NCI-H128 (cell line): Measurements from ENCODE around the gene PER1.
"Not testable (repeated sequence)": the region's sequence is repeated elsewhere in the genome, so short reads cannot be mapped to it uniquely, and the experiment has no call there.

Experiments
- DNase-seq: peaks from one replicate; lab custom pipeline; 2025; ENCODE audit not compliant: unreplicated experiment; lab: John Stamatoyannopoulos, UW

PER1 gene

DNA sequence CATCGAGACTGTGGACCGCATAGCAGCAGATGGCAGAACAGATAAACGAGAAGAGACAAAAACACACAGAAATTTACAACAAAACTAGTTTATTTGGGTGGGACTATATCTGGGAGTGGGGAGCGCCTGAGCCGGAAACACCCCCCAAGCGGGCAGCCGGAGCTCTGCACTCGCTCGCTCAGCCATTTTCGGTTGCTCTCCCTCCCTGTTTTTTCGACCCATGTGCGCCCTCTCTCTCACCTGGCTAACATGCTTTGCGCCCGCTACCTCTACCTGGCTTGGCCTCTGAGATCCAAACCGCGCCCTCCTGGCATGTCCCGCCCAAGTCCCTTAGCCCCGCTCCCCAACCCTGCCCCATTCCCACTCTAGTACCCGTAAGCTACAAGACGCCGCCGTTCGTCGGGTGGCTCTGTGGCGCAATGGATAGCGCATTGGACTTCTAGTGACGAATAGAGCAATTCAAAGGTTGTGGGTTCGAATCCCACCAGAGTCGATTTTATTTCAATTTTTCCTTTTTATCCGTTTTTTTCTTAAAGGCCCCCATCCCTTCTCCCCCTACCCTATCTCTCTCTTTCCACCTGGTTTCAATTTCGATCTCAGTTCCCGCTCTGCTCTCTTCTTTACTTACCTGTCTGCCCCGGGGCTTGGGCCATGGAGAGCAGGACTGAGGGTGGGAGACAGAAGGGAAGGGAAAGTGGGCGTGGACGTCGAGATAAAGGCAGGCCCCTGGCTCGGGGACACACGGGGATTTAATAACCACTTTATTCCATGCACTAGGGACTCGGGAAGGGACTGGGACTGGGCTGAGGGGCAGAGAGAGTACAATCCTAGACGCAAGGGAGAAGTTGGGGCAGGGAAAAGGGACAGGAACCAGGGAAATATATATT is 31.4 kb downstream of the PER1 start:
- no peak for DNase-seq

DNA sequence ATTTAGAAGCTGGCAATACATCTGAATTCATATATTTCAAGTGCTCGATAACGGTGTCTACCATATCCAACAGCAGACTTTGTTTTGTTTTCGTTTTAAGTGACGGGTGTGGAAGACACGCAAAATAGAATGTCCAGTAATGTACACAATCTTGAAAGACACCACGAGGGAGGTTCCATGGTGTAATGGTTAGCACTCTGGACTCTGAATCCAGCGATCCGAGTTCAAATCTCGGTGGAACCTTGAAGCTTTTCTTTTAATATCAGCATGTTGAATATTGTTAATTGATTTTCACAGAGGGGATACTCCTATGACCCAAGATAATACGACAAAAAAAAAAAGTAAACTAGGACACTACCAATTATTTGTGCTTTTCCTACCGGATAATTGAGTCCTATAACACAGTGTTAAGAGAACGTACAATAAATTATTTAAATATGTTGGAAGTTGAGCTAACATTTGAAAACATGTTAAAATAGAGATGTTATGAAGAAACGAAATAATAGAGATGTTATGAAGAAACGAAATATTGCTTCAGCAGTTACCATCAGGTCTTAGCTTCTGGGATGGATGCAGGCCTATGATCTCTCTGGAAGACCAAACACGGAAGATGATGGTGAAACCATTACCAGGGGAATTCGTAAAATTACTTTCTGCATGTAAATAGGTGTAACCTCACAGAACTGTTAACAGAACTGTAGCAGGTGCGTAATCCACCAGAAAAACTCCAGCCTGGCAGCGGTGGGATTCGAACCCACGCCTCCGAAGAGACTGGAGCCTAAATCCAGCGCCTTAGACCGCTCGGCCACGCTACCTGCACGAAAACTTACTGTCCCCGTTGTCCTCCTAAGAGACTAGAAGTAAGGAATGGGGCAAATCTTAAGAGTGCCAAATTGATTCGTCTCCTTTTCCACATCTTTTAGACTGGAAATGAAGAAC is 32.4 kb downstream of the PER1 start:
- DNase-seq: peak; percentile 53

DNA sequence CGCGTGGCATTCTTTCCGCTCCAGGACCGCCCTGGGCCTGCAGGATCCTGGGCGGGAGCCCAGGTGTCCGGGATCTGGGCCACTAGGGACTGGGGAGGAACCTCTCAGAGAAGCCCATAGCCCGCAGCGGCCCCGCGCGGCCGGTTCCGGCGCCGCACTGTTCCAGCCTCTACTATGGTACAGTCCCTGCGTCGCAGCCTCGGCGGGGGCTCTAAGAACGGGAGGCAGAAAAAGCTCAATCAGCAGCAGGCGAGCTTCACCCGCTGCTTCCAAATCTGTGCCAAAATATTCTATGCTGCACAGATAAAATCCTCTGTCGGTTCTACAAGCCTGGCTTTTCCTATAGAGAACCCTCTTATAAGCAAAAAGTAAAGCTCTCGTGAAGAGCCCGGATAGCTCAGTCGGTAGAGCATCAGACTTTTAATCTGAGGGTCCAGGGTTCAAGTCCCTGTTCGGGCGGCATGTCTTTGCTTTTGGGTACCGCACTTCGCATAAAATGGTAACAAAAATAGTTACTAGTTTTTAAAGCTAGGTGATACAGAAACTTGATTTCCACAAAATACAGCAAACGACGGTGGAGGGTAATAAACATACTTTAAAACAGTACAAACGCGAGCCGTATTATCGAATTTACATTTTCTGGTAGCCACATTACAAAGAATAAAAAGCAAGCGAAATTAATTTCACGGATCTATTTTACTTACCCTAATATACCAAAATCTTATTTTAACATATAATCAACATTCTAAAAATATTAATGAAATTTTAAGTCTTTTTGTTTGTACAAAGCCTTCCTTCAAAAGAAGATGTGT is 33.2 kb downstream of the PER1 start:
- DNase-seq: peak; percentile 61

DNA sequence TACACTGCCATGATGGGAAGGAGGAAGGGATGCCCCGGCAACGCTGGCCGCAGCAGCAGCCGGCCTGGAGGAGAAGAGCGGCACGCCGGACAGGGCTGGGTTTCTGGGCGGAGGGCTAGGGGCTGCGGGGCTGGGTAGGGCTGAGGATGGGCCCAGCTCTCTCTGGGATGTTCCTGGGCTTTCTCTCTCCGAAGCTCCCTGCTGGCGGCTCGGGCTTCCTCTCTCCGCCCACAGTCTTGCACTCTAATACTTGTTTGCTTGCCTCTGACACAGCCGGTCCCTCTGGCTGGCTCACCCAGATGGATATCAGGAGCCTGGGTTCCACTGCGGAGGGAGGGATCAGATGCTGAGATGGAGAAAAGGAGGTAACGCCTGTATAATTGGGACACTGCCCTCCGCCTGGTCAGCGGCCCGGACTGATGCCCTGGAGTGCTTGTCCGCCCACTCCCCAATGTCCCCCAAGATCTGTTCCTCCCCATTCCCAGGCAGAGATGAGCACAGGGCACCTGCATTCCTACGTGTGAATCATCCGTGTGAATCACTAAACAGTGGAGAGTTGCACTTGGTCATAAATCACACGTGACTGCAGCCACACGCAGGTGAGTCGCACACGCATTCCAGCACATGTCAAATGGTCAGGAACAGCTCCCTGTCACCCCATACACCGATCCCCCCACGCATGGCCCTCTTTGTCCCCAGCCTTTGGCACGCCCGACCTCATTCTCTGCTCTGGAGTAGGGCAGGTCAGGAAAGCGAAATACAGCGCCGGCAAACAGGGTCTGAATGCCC is 34.0 kb downstream of the PER1 start, which contains the start of gene ALOXE3:
ALOXE3 (minus strand) TSS at position 535 of the 789 bp plus-strand sequence; CDS start at position 11, 524 bp downstream.
- DNase-seq: no peak

DNA sequence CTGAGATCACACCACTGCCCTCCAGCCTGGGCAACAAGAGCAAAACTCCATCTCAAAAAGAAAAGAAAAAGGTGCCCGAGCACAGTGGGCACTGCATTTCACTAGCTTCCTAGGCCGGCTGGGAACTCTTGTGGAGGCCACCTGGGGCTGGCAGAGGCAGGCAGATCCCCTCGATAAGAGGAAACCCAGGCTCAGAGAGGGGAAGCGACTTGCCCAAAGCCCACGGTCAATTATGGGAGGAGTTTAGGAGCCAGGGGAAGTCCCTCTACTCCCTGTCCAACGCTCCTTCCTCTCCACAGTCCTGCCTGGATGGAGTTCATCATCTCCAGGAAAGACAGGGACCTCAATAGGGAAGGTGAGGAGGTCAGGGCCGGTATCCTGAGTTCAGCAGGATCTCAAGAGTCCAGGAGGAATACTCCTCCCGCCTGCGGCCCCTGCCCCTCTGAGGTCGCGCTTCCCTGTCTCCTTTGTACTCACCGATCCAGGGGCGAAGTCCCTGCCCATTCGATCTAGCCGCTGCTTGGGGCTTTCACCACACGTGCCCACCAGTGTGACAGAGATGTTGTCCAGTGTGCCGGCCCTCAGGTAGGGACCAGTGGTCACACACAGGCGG is 34.7 kb downstream of the PER1 start:
- DNase-seq: no peak

DNA sequence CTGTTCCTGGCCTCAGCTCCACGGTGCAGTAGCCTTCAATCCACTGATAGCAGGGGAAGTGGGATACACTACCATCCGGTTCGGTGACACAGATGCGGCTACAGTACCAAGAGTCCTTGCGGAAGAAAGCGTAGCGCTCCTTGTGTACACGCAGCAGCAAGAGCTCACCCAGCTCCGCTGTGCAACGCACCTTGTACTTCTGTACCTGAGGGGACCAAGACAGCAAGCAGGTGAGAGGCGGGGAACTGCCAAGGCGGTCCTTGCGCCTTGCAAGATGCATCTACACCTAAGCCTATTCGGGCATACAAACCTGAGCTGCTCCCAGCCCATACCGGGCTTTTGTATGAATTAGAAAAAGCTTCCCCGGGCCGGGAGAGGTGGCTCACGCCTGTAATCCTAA is 35.4 kb downstream of the PER1 start:
- DNase-seq: no peak

DNA sequence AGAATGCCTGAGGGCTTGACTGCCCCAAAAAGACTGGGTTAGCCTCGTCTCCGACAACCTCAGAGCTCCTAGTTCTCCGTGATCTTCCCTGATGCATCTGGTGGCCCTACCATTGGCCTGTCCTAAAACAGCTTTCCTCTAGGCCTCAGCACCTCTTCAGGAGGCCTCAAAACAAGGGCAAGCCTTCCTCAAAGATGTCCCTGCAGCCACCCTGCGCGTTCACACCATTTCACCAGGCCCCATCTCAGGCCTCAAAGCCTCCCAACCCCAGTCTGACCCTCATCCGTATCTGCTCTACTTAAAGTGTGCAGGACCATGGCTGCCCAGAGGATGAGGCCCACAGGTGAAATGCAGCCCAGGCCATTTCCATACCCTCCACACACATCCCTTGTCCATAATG is 41.3 kb downstream of the PER1 start:
- no peak for DNase-seq

DNA sequence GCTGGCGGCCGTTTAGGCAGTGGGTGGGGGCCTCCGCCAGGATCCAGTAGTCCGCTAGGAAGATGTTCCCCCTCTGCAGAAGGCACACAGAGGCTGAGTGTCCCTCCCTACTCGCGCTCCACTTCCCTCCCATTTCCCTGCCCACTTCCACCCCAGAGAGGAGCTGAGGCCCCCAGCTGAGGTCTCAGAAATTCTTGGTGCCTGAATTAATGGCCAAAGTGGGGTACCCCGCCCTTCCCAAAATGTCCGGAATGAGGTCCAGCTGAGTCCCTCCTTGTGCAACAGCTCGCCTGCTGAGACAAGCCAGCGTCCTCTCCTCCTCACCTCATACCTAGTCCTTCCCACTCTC is 41.8 kb downstream of the PER1 start:
- no peak for DNase-seq

DNA sequence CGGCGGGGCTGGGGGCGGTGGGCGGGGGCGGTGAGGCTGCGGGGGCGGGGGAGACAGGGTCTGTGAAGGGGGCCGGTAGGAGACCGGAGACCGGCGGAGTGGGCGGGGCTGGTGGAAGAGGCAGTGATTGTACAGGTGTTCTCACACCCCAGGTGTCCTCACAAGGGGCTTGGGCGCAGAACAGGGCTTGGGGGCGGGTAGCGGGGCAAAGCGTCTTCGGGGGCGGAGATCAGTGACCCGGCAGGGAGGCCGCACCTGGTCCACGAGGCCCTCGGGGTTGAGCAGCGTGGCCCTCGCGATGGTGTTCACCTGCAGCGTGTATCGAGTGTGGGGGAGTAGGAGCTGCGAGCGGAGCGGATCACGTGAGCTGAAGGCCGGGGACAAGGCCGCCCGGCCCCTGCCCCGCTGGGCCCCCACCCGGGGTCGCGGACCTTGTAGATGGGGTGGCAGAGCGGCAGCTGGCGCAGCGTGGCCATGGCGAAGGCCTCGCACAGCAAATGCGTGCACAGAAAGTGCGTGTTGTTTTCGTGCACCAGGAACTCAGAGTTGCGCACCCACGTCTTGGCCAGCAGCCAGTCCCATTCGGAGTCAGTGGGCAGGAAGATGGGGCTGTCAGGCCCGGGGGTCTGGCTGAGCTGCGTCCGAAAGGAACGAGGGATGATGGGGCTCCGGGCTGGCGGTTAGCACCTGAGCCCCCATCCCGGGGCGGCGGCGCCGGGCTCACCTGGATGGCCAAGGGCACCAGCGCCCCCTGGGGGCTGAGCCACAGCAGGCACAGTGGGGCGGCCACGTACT is 42.3 kb downstream of the PER1 start:
- DNase-seq: no peak

DNA sequence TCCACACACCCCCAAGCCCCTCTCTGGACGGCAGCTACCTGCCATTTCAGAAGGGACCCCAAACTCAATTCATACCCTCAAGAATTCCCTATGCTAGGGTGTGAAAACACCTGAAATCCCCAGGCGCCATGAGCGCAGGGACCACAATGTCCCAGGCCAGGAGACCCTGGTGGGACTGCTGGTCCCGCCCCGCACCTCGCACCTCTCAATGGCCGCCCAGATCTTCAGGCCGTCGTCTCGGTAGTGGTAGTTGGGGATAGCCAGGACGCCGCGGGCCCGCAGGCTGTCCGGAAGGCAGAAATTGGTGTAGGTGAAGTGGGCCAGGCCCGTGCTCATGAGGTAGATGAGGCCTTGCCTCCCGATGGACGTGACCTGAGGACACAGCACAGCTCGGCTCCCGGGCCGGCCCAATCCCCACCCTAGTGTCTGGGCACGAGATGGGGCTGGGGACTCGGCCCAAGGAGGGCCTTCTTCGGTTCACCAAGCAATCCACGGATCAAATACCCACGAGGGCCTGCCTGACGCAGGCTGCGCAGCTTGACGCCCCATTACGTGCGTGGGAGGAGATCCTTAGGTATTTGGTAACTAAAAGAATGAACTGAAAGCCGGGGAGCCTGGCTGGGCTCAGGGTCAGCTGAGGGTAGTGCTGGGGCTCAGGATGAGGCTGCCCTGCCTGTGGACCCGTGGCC is 43.1 kb downstream of the PER1 start:
- no peak for DNase-seq

DNA sequence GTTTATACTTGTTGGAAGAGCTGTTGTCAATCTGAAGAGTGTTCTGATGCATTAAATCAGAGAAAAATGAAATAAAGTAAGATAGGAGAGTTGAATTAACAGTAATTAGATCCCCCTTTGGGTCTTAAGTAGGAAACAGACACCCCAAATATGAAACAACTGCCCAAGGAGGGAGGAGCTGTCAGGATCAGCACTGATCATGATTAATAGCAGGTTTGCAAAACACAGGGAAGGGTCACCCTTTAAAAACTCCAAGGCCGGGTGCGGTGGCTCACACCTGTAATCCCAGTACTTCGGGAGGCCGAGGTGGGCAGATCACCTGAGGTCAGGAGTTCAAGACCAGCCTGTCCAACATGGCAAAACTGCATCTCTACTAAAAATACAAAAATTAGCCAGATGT is 45.2 kb downstream of the PER1 start:
- not testable (repeated sequence) for DNase-seq

DNA sequence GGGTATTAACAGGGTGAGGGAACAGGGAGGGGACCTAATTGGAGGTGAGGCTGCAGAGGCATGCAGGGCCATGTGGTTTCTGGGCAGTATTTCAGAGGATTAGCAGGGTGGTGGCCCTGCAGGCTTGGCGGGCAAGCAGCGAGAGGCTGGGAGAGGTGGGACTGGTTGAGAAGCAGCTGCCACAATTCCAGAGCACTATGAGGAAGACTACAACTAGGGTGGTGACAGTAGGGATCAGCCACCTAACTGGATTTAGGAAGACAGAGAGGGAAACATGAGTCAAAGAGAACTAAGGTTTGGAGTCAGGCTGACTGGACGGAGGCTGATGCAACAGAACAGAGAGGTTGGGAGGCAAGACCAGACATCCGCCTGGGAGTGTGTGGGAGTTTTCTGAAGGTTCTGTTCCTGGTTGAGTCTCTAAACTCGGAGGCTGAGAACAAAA is 46.2 kb downstream of the PER1 start:
- no peak for DNase-seq

DNA sequence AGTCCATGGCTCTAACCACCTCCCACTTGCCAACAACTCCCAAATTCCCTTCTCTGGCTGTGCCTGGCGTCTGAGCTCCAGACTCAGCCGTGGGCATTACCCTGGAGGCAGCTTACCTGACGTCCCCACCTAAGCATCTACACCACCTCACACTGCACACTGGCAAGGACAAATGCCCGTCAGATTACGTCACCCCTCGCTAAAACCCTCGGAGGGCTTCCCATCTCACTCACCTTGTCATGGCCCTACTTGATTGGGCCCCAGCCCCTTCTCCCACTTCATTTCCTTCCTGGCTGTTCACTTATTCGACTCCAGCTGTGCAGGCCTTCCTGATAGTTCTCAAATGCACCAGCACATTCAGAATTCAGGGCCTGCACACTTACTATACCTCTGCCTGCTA is 47.3 kb downstream of the PER1 start:
- no peak for DNase-seq

DNA sequence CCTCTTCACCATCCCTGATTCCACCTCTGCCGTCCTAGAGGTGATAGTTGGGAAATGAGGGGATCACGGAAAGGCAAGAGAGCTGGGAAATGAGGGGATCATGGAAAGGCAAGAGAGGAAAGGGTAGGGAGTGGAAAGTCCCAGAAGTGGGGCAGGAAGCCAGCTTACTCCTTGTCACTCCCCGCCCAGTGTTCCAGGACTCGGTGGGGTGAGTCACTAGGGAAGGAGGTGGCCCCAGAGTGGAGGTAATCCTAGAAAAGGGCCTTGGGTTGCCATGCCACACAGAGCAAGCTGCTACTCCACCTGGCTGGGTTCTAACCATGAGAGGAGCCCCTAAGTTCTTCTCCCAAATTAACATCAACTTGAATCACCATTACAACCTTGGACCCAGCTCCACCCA is 48.7 kb downstream of the PER1 start:
- DNase-seq: no peak

DNA sequence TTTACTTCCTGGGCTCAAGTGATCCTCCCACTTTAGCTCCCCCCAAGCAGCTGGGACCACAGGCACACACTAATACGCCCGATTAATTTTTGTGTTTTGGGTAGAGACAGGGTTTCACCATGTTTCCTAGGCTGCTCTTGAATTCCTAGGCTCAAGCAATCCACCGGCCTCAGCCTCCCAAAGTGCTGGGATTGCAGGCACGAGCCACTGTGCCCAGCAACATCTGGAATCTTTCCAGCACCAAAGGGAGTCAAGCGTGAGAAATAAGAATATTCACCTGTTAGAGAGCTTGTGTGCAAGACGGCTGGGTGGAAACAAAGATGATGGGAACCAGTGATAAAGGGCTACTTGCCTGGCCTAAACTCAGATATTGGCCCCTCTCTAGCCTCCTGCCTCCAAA is 50.5 kb downstream of the PER1 start:
- DNase-seq: no peak

DNA sequence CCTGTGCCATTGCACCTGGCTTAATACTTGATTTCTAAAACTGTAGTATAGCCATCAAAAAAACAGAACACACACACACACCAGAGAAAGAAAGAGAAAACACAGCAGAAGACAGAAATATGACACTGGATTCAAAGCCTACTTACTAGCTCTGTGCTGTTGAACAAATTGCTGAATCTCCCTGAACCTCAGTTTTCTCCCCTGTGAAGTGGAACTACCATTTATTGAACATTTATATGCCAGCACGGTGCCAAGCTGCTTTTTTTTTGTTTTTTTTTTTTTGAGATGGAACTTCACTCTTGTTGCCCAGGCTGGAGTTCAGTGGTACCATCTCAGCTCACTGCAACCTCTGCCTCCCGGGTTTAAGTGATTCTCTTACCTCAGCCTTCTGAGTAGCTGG is 51.4 kb downstream of the PER1 start:
- DNase-seq: no peak

DNA sequence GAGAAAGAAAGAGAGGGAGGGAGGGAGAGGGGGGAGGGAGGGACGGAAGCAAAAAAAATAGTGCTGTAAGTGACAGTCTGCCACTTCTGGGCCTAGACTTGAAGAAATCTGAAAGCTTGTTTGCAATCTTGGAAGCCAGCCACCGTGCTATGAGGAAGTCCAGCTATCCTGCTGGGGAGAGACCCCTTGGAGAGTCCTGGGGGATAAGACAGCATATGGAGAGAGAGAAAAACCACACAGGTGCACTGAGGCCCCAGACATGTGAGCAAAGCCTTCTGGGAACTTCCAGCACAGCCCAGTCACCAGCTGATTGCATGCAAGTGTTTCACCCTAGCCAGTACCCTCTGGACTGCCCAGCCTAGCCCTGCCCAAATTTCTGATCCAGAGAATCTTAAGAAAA is 52.1 kb downstream of the PER1 start:
- DNase-seq: no peak

DNA sequence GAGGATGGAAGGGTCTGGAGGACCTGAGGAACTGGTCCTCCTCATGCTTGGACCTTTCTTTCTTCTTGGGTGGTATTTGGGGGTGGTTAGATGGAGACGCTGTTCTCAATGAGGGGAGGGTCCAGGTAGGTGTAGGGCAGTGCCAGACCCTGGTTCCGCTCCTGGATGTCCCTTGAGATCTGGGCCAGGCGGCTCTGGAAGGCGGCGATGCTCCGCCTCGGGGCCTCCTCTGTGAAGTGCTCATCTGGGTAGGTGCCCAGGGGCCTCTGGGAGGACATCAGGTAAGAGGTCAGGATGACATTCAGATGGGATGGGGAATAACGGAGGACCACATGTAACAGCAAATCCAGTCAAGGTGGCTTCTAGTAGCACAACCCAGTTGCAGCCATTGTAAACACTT is 55.7 kb downstream of the PER1 start:
- DNase-seq: no peak
